K562 (cell line): ENCODE data around the gene AMOTL1. TPM values are rescaled to one million over a fixed set of nuclear protein-coding genes. Genes with fewer than 3 reads are reported as not detected.

ENCODE experiments used
- HDAC1 ChIP-seq, 2 experiments: fragments of 450-650 bp; IDR thresholded peaks; 2 replicates each; pipeline ENCODE4 v1.6.1; 2016 to 2017; ENCODE audit warnings: inconsistent platforms in 1 of 2, mild to moderate bottlenecking in 1 of 2, moderate library complexity in 1 of 2
- KDM5B ChIP-seq: fragments of 200-600 bp; sonication (generic); IDR thresholded peaks from 2 replicates; pipeline ENCODE4 v1.6.1; 2012; ENCODE audit warnings: low read depth, mild to moderate bottlenecking, moderate library complexity, low read length, control low read depth, inconsistent platforms; ENCODE audit not compliant: insufficient replicate concordance
- MBD1 ChIP-seq: fragments of 250-450 bp; sonication (Bioruptor Pico); IDR thresholded peaks from 2 replicates; pipeline ENCODE4 v1.8.0; 2022; ENCODE audit warnings: inconsistent platforms
- RBM17 ChIP-seq: fragments of 200-400 bp; formaldehyde crosslinking; IDR thresholded peaks from 2 replicates; pipeline ENCODE4 v1.6.1; 2017; ENCODE audit warnings: low read depth, mild to moderate bottlenecking, low read length, borderline replicate concordance
- RUNX1 ChIP-seq: sonication (generic); IDR thresholded peaks from 2 replicates; pipeline ENCODE4 v1.6.1; 2016; ENCODE audit warnings: antibody characterized with exemption, low read depth
- SMARCA5 ChIP-seq: fragments of 450-650 bp; IDR thresholded peaks from 2 replicates; pipeline ENCODE4 v1.6.1; 2016
- WHSC1 ChIP-seq: IDR thresholded peaks from one replicate; pipeline ENCODE4 v1.6.1; 2012; ENCODE audit warnings: low read length, control low read depth, inconsistent platforms
- ZMIZ1 ChIP-seq, 2 experiments: fragments of 150-350 bp in 1 of 2; IDR thresholded peaks; 2 replicates each; pipeline ENCODE4 v1.6.1; 2012 to 2016; ENCODE audit warnings: low read depth in 2 of 2, low read length in 2 of 2, mild to moderate bottlenecking in 1 of 2, moderate library complexity in 1 of 2
- polyA plus RNA-seq, 8 experiments: library from polyadenylated mRNA; depleted of rRNA in 4 of 8; stranded (reverse) in 5 of 8; unstranded in 3 of 8; fragments of >200 nt; fragmentation: Nextera tagmentation in 2 of 8; fragmentation: Illumina TruSeq in 1 of 8; extraction: Ambion mirVana in 2 of 8; extraction: Trizol in 1 of 8; gene quantifications; 2 replicates each; pipeline versions ENCODE4 v1.2.1 to v1.2.3, GENCODE V29; 2011 to 2014; ENCODE audit warnings: inconsistent platforms in 1 of 8, missing spikeins in 1 of 8
- total RNA-seq, 7 experiments: library from RNA; depleted of rRNA in 6 of 7; stranded (reverse); fragments of >200 nt in 6 of 7; fragmentation: Illumina TruSeq in 2 of 7; extraction: Trizol in 2 of 7; gene quantifications; 2 replicates each; pipeline versions ENCODE4 v1.2.1 to v1.2.3, GENCODE V29; 2011 to 2021; ENCODE audit warnings: low replicate concordance in 1 of 7

The AMOTL1 gene
- total and polyA plus RNA-seq, 9 of the 15 experiments (the other 6 are each of a cell fraction or from before 2014, with no cell fraction given) = 4.0 to 35.4 (median 14.0) TPM

- TF ChIP-seq MBD1 (CRISPR knock-in tag) = 0 out of 2 replicates have a peak, but pooled peaks have one; percentile 7
- TF ChIP-seq SMARCA5 = no peak
- TF ChIP-seq WHSC1 = no peak
- TF ChIP-seq ZMIZ1 (IDR thresholded peaks at IDR 0.05; ENCODE audit: low read depth in 2 of 2, low read length in 2 of 2) = no peak
- no peak for TF ChIP-seq RUNX1
- TF ChIP-seq RBM17 = no peak
- TF ChIP-seq KDM5B = no peak
- TF ChIP-seq HDAC1 (IDR thresholded peaks at IDR 0.05) = no peak
These were observed 18.3 kb downstream of the AMOTL1 start (continued) for GRCh38 chr11:94786264-94787126.
